ENCODE measurements around the gene C1QL1. TPM values are rescaled to one million over a fixed set of nuclear protein-coding genes. Genes with fewer than 3 reads are reported as not detected.

Gene C1QL1
- polyA plus RNA-seq, 1 experiment: 0.50 TPM

- ChIA-PET POLR2A (no interaction called here), CTCF (interaction anchor here (0.5 to 16.0 kb wide), 3 partner anchors 16 to 93 kb away, joined by 3 to 259 read pairs (median 3); no protein-coding TSS in a partner anchor)
- no peak for DNase-seq (ENCODE audit: low read depth)
- Histone ChIP-seq H3K36me3 (ENCODE audit: control insufficient read depth, insufficient read depth, low read length) (peaks cover 9% of the 10 kb centered on the region), H3K27me3 (ENCODE audit: control insufficient read depth, insufficient read depth, low read length) (no peaks in the 10 kb centered on the region), H3K4me3 (ENCODE audit: low read depth, low read length) (no peak overlapping the region)
- TF ChIP-seq CTCF (IDR thresholded peaks at IDR 0.05; ENCODE audit: insufficient read depth, low read depth, low read length): no peak
Measured at GRCh38 chr17:44925731-44926697, 42.1 kb downstream of the C1QL1 start.

DNA sequence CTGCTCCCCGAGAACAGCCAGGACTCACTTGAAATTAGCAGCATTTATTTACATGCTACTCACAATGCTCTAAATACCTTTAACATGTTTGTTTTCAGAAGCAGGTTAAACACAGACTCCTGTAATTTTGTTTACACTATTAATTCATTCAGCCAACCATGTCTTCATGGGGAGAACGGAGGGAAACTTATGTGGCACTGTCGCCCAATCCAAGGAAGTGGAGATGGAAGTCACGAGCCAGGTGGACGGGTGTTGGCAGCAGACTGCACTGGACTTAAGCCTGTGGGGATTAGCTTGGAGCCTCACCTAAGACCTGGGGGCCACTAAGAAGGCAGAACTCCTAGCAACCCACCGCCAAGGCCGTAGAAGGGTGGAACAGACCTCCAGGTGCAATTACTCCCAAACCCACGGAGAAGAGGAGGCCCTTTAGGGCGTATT lies 44.0 kb downstream of the C1QL1 start:
- Histone ChIP-seq H3K36me3 (ENCODE audit: control insufficient read depth, insufficient read depth, low read length) (peaks cover 8% of the 10 kb centered on the region), H3K4me3 (ENCODE audit: low read depth, low read length) (no peak overlapping the region), H3K27me3 (ENCODE audit: control insufficient read depth, insufficient read depth, low read length) (no peaks in the 10 kb centered on the region)
- POLR2A ChIA-PET: no interaction called here
- CTCF ChIA-PET: interaction anchor here (0.8 to 16.0 kb wide), 3 partner anchors 10 to 208 kb away, joined by 3 to 259 read pairs (median 4); partner anchors contain the start of gene PLCD3
- DNase-seq (ENCODE audit: low read depth): no peak
- no peak for TF ChIP-seq CTCF (IDR thresholded peaks at IDR 0.05; ENCODE audit: insufficient read depth, low read depth, low read length)

GRCh38 chr17:44922746-44923470 lies 45.2 kb downstream of the C1QL1 start:
- Histone ChIP-seq H3K27me3 (ENCODE audit: control insufficient read depth, insufficient read depth, low read length) (no peaks in the 10 kb centered on the region), H3K36me3 (ENCODE audit: control insufficient read depth, insufficient read depth, low read length) (peaks cover 7% of the 10 kb centered on the region), H3K4me3 (ENCODE audit: low read depth, low read length) (no peak overlapping the region)
- CTCF ChIA-PET: interaction anchor here (1.4 to 16.0 kb wide), 4 partner anchors 8 to 96 kb away, joined by 4 to 259 read pairs (median 23); no protein-coding TSS in a partner anchor
- no peak for TF ChIP-seq CTCF (IDR thresholded peaks at IDR 0.05; ENCODE audit: insufficient read depth, low read depth, low read length)
- POLR2A ChIA-PET: no interaction called here
- no peak for DNase-seq (ENCODE audit: low read depth)

- CTCF ChIA-PET: interaction anchor here (1.4 to 16.0 kb wide), 8 partner anchors 8 to 213 kb away, joined by 4 to 259 read pairs (median 20); partner anchors contain the start of genes ACBD4 and PLCD3
- peaks cover 7% of the 10 kb centered on the region for H3K36me3 ChIP-seq (ENCODE audit: control insufficient read depth, insufficient read depth, low read length)
- POLR2A ChIA-PET: no interaction called here
- no peak for DNase-seq (ENCODE audit: low read depth)
- TF ChIP-seq CTCF (IDR thresholded peaks at IDR 0.05; ENCODE audit: insufficient read depth, low read depth, low read length): no peak
- no peak overlapping the region for H3K4me3 ChIP-seq (ENCODE audit: low read depth, low read length)
- no peaks in the 10 kb centered on the region for H3K27me3 ChIP-seq (ENCODE audit: control insufficient read depth, insufficient read depth, low read length)
Measured at GRCh38 chr17:44922136-44922535, 46.0 kb downstream of the C1QL1 start.
